ENCODE measurements around the gene RAB40C.

The RAB40C gene, protein sequence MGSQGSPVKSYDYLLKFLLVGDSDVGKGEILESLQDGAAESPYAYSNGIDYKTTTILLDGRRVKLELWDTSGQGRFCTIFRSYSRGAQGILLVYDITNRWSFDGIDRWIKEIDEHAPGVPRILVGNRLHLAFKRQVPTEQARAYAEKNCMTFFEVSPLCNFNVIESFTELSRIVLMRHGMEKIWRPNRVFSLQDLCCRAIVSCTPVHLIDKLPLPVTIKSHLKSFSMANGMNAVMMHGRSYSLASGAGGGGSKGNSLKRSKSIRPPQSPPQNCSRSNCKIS

GRCh38 chr16:589658-590187, at the start of gene RAB40C:
Gene RAB40C (plus strand): TSS chr16:590066. CDS start chr16:590292, 226 bp downstream.
- peak; percentile 98 for DNase-seq (ENCODE audit: low read depth in 3 of 3, low spot score in 1 of 3)

GRCh38 chr16:540645-541340, 49.1 kb upstream of the RAB40C start:
- no peak for DNase-seq (ENCODE audit: low read depth in 3 of 3, low spot score in 1 of 3)

- DNase-seq (ENCODE audit: low read depth in 3 of 3, low spot score in 1 of 3), result no peak
These were observed 46.3 kb upstream of the RAB40C start for GRCh38 chr16:543301-544164.

DNA sequence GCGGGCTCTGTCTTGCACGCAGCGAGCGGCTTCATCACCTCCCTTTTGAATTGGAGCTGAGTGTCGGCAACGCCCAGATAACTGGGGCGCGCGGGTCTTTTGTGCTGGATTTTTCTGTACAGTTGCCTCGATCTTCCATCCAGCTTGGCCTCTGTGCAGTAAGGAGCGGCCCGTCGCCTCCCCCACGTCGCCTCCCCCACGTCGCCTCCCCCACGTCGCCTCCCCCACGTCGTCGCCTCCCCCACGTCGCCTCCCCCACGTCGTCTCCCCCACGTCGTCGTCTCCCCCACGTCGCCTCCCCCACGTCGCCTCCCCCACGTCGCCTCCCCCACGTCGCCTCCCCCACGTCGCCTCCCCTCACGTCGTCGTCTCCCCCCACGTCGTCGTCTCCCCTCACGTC, 45.3 kb upstream of the RAB40C start:
- DNase-seq (ENCODE audit: low read depth in 3 of 3, low spot score in 1 of 3), result no peak

- peak in 1 of 3 donors; percentile 45 for DNase-seq (ENCODE audit: low read depth in 3 of 3, low spot score in 1 of 3)
These were observed 42.7 kb upstream of the RAB40C start for GRCh38 chr16:546909-547770.

- DNase-seq (ENCODE audit: low read depth in 3 of 3, low spot score in 1 of 3), result no peak
These were observed 41.3 kb upstream of the RAB40C start for GRCh38 chr16:548586-548985.

- no peak for DNase-seq (ENCODE audit: low read depth in 3 of 3, low spot score in 1 of 3)
These were observed 40.2 kb upstream of the RAB40C start for GRCh38 chr16:549544-550263.

DNA sequence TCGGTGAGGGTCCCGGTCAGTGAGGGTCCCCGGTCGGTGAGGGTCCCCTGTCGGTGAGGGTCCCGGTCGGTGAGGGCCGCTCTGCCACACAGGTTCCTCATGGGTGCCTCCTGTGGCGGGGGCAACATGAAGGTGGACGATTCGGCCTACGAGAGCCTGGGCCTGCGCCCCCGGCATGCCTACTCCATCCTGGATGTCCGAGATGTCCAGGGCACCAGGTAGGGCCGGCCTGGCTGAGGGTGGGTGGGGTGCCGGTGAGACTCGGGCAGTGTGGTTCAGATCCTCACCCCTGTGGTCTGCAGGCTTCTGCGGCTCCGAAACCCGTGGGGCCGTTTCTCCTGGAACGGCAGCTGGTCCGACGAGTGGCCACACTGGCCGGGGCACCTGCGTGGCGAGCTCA, 38.7 kb upstream of the RAB40C start:
- no peak for DNase-seq (ENCODE audit: low read depth in 3 of 3, low spot score in 1 of 3)

DNA sequence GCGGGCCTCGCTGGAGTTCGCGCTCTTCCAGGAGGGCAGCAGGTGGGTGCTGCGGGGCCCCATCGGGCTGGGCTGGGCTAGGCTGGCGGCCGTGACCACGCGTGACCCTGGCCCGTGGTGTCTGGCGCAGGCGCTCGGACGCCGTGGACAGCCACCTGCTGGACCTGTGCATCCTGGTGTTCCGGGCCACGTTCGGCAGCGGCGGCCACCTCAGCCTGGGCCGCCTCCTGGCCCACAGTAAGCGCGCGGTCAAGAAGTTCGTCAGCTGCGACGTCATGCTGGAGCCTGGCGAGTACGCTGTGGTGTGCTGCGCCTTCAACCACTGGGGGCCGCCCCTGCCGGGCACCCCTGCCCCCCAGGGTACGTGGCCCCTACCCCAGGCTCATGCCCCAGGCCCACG, 37.7 kb upstream of the RAB40C start:
- DNase-seq (ENCODE audit: low read depth in 3 of 3, low spot score in 1 of 3), result no peak

DNA sequence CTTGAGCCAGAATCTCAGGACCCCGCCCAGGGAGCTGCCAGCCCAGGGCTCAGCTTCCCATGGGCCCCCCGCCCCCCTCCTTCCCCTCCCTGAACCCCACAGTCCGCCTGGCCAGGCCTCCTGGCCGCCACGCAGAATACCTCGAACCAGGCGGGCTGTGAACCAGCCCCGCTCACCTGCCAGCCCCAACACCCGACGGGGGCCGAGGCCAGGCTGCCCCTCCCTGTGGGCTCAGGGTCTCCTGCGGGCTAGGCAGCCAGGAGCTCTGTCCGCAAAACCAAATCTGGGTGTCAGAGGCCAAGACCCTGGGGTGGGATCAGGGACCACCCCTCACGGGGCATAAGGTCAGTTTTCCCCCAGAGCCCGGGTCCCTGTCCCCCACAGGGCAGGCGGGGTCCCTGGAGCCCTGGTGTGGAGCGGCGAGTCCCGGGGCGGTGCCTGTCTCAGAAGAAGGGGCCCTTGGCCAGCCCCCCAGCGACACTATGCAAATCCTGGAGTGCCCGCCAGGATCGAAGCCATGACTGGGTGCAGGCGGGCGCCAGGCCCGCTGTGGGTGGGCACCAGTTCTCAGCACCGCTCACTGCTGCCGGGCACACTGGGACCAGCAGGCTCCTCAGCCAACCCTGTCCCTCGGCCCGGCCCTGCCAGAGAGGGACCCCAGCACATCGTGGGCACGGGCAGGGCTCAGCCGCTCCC, 36.1 kb upstream of the RAB40C start:
- DNase-seq (ENCODE audit: low read depth in 3 of 3, low spot score in 1 of 3), result no peak

GRCh38 chr16:554297-554621, 35.6 kb upstream of the RAB40C start:
- DNase-seq (ENCODE audit: low read depth in 3 of 3, low spot score in 1 of 3), result no peak

DNA sequence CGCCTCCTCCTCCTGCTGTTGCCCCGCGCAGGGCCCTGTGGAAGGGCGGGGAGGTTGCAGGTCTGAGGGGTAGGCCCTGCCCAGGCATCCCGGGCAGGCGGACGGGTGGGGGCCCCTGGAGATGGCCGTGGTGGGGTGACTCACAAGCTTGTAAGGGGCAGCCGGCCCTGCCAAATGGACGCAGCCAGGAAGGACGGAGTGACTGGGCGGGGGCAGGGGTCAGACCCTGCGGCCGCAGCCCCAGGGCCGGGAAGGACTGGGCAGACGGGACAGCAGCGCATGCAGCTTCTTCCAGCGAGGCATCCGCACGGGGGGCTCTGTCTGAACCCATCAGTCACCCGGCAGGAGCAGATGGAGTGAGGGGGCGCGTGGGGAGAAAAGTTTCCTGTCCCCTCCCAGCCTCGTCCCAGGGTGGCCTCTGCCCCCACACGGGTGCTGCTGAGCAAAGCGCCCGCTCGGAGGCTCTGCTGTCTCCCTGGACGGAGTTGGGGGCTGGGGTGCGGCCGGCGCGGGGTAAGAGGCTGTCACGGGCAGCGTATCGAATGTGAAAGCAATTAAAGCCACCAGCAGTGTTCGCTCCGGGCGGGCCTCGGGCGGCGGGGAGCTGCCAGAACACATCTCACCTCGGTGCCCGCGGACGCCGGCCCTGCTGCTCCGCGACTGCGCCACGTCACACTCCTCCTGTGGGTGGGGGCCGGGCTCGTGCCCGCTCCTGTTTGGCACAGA, 35.1 kb upstream of the RAB40C start:
- no peak for DNase-seq (ENCODE audit: low read depth in 3 of 3, low spot score in 1 of 3)

GRCh38 chr16:555528-556473, 34.1 kb upstream of the RAB40C start:
- DNase-seq (ENCODE audit: low read depth in 3 of 3, low spot score in 1 of 3), result no peak

GRCh38 chr16:556474-557173, 33.2 kb upstream of the RAB40C start:
- no peak for DNase-seq (ENCODE audit: low read depth in 3 of 3, low spot score in 1 of 3)

DNA sequence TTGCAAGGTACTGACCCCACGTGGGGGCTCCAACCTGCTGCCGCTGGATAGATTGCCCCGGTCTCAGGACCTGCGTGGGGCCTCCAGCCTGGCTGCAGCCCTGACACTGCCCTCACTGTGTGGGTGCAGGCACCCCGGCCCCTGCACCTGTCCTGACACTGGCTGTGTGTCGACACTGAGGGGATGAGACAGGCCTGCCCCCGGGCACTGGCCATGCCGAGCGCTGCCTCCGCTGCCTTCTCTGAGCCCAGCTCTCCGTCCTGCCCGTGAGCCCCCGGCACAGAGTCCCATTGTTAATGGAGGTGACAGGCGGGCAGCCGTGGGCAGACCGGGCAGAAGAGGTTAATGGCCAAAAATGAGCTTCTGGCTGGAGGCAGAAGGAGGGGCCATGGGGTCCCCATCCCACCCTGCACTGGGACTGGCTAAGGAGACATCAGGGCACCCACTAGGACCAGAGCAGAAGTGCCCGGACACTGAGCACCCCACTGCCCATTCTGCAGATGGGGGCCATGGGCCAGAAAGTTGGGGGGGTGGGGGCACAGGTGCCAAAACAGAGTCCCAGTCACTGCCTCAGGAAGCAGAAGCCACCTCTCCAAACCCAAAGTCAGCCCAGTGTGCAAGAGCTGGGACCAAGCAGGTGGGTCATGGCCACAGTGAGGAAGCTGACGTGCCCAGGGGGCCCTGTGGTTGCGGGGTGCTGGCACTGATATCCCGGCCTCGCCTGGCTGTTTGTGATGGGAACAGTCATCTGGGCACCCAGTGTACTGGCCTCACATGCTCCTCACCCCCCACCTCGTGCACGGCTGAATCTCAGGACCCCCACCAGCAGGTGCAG, 32.2 kb upstream of the RAB40C start:
- no peak for DNase-seq (ENCODE audit: low read depth in 3 of 3, low spot score in 1 of 3)

DNA sequence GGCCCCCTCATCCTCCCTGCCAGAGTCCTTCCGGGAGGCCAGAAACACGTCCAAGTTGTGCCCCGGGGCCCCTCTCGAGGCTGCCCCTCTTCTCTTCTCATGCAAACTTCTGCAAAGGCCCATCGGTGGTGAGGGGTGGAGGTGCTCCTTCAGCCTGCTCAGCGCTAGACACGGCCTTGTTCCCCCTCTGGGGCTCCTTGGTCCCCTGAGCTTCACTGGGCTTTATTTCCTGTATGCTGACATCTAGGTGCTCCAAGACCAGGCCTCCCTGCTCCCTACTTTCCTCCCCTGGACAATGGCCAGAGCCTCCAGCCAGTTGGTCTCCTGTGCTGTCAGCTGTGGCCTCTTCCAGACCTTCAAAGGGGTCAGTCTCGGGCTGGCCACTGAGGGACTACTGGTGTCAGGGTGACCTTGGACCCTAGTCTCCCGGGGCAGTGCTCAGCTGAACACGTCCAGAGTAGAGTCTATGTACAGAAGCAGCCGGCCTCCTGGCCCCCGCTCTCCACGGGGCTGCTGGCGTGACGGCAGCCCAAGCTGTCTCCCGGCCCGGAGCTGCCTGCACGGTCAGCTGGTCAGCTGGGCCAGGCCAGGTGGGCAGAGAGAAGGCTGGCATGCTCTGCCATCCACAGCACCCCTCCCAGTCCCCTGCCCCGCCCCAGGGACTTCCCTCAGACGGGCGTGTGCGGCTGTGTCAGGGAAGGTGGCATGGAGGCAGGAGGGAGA, 31.4 kb upstream of the RAB40C start:
- DNase-seq (ENCODE audit: low read depth in 3 of 3, low spot score in 1 of 3), result no peak
